Fibroblast of villous mesenchyme (primary cell): ENCODE measurements around the gene ZDHHC7. TPM values are rescaled to one million over a fixed set of nuclear protein-coding genes. Genes with fewer than 3 reads are reported as not detected.
A peak's percentile ranks its signal among the peaks of the same experiment; 100 is the strongest.

ENCODE experiments used
- DNase-seq: peaks from one replicate; pipeline ENCODE4 v3.0.0-alpha.2; 2010; ENCODE audit warnings: low read depth
- H3K4me3 ChIP-seq: 2 replicates; pipeline ENCODE4 v1.5.1; 2011; ENCODE audit warnings: low read depth, mild to moderate bottlenecking, low read length
- CTCF ChIP-seq: IDR thresholded peaks from 2 replicates; pipeline ENCODE4 v1.5.1; 2012; ENCODE audit warnings: low read depth, mild to moderate bottlenecking, low read length; ENCODE audit not compliant: insufficient read depth
- total RNA-seq: library from RNA; depleted of rRNA; stranded (reverse); fragments of >200 nt; gene quantifications from 2 replicates; pipeline ENCODE4 v1.2.3, GENCODE V29; 2012

The ZDHHC7 gene
- total RNA-seq, 1 donor = 164 TPM

DNA sequence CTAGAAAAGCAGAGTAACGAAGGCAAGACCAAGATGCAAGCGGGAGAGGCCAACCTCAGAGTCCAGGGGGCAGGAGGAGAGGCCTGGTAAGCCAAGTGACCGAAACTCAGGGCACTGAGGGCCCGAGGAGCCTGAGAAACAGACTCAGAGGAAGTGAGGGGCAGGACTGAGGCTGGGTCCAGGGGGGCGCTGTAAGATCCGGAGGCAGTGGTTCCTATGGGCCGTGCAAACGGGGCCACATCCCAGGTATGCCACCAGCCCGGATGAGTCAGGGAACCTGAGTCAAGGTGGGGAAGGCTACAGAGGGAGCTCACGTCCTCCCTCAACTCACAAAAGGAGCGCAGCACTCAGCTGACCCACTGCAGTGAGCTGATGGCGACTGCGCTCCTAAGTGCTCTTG, 8.3 kb downstream of the ZDHHC7 start:
- DNase-seq = no peak
- H3K4me3 ChIP-seq = no peak overlapping the region
- no peak for TF ChIP-seq CTCF

DNA sequence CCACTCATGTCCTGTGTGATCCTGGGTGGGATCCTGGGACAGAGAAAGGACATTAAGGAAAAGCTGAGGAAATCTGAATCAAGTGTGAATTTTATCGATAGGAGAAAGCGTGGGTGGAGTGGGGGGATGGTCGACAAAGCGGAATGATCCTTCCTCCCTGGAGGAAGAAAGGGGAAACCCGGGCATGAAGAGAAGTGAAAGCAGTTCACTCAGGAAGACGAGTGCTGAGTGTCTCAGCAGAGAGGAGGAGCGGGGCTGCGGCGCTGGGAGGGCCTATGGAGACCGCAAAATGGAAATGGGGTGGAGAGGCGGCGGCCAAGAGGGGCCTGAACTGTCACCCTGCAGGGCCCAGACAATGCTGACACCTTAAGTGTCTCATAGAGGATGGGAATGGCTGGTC, 8.7 kb downstream of the ZDHHC7 start:
- peak; percentile 60 for DNase-seq
- H3K4me3 ChIP-seq = peak overlapping the region; percentile 38
- TF ChIP-seq CTCF = no peak

DNA sequence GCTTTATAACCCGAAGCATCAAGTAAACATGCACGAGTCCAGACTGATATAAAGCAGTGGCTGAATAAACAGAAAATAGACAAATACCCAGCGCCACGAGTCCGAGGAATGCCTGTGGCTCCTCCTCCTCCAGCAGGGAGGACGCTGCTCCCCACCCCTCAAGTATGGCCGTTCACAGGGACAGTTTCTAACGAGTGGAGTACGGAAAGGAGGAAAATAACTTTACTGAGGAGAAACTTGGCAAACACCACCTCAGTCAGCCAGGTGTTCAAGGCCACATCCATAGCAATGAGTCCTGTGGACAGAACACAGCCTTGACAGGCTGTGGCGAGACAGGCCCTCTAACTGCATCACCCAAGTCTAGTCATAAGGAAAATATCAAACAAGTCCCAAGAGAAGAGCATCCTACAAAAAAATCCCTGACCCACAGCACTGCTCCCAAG, 9.2 kb downstream of the ZDHHC7 start:
- TF ChIP-seq CTCF = no peak
- H3K4me3 ChIP-seq = peak overlapping the region; percentile 38
- DNase-seq = no peak

GRCh38 chr16:84999857-85000480, 11.4 kb downstream of the ZDHHC7 start:
- no peak overlapping the region for H3K4me3 ChIP-seq
- no peak for TF ChIP-seq CTCF
- DNase-seq = no peak

GRCh38 chr16:84999200-84999599, 12.1 kb downstream of the ZDHHC7 start:
- TF ChIP-seq CTCF = no peak
- no peak overlapping the region for H3K4me3 ChIP-seq
- DNase-seq = no peak

GRCh38 chr16:84996365-84996764, 15.0 kb downstream of the ZDHHC7 start:
- no peak for TF ChIP-seq CTCF
- no peak for DNase-seq
- no peak overlapping the region for H3K4me3 ChIP-seq

DNA sequence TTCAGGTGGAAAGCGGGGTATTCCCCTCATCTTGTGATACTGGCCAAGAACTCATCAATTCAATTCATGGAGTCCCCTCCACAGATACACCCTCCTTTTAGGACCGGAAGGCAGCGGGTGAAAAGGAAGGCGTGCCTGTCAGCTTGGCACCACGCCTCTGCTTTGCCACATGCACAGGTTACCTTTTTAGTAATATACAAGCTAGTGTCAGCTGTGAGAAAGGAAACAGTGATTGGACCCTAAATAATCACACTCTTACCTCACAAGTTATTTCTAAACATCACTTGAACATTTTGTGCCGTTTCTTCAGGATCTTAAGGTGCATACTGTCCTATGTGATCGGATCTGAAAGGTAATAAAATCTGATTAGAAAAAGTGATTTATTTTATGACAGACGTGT, 15.7 kb downstream of the ZDHHC7 start:
- no peak for DNase-seq
- no peak for TF ChIP-seq CTCF
- no peak overlapping the region for H3K4me3 ChIP-seq
